HG03565 (cell line): ENCODE measurements around the gene LRFN4.

Experiments used
- ATAC-seq: cut with Tn5 transposase; IDR thresholded peaks from one replicate; pipeline ENCODE4 v1.9.1; 2021; ENCODE audit warnings: mild to moderate bottlenecking, moderate library complexity; ENCODE audit not compliant: unreplicated experiment

LRFN4 gene

DNA sequence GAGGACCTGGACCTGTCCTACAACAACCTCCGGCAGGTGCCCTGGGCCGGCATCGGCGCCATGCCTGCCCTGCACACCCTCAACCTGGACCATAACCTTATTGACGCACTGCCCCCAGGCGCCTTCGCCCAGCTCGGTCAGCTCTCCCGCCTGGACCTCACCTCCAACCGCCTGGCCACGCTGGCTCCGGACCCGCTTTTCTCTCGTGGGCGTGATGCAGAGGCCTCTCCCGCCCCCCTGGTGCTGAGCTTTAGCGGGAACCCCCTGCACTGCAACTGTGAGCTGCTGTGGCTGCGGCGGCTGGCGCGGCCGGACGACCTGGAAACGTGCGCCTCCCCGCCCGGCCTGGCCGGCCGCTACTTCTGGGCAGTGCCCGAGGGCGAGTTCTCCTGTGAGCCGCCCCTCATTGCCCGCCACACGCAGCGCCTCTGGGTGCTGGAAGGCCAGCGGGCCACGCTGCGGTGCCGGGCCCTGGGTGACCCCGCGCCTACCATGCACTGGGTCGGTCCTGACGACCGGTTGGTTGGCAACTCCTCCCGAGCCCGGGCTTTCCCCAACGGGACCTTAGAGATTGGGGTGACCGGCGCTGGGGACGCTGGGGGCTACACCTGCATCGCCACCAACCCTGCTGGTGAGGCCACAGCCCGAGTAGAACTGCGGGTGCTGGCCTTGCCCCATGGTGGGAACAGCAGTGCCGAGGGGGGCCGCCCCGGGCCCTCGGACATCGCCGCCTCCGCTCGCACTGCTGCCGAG, 1.5 kb downstream of the LRFN4 start:
- no peak for ATAC-seq

- ATAC-seq: no peak
These were observed 2.2 kb downstream of the LRFN4 start for GRCh38 chr11:66858939-66859685.

GRCh38 chr11:66859686-66860448, 3.0 kb downstream of the LRFN4 start:
- ATAC-seq: no peak

DNA sequence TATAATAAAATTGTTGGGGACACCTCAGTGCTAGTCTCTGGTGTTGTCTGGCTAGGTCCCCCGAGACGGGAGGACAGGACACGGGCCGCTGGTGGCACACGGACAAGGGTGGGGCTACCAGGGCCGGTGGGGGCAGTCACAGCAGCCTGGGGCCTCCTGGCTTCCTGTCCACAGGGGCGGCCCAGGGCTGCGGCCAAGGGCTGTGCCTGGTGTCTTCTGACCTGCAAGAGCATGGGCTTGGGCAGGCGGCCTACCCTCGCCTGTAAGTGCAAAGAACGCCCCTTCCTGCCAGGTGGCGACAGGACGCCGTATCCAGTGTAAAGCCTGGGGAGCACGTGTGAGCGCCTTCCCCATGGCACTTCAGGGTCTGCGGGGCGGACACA, 3.6 kb downstream of the LRFN4 start:
- no peak for ATAC-seq

- ATAC-seq: no peak
These were observed 4.3 kb downstream of the LRFN4 start for GRCh38 chr11:66861038-66861773.

- ATAC-seq: no peak
These were observed 5.1 kb downstream of the LRFN4 start for GRCh38 chr11:66861774-66862558.

DNA sequence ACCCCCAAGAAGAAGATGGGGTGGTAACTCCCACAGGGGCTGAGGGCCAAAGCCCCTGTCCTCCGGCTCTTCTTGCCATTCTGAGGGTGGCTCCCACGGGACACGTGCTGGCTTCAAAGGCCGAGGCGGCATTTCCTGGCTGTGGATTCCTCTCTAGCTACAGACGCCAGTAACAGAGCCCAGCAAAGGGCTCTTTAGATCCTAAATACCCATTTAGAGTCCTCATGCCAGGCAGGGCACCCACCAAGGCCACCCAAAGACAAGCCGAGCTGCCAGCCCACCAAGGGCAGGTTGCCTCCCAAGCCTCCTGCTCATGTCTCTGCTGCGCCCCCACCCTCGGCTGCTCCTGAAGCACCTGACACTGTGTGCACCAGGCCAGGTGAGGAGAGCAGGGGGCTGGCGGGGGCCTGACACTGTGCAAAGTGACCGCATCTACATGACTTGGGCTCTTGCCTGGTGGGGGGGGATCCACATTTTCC, 5.7 kb downstream of the LRFN4 start:
- ATAC-seq: no peak

DNA sequence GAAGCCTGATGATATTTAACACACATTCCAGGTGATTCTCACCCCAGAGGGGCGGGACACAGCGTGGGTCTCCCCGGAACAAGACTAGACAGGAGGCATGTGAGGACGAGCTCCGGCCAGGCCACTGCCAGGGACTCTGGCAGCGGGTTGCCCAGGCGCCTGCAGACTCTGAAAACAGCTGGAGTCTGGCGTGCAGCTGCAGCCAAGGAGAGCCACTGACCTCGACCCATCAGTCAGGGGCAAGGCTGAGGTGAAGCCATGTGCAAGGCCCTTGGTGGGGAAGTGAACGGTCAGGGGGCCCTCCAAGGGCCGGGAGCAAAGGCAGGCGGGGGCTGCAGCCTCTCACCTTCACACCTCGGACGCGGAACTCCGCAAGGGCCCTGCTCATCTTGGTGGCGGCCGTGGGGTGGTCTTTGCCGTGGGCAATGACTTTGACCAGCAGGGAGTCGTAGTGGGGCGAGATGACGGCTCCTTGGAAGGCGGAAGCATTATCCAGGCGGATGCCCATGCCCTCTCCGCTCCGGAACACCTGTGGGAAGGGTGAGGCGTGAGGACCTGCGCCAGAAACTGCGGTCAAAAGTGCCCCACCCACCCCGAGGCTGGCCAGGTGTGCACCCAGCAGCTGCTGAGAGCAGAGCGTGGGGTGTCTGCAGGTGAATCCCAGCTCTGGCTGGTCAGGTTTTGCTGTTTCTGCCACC, 6.7 kb downstream of the LRFN4 start:
- ATAC-seq: no peak

GRCh38 chr11:66864172-66864901, 7.5 kb downstream of the LRFN4 start:
- ATAC-seq: no peak

GRCh38 chr11:66864924-66865697, 8.2 kb downstream of the LRFN4 start:
- no peak for ATAC-seq

DNA sequence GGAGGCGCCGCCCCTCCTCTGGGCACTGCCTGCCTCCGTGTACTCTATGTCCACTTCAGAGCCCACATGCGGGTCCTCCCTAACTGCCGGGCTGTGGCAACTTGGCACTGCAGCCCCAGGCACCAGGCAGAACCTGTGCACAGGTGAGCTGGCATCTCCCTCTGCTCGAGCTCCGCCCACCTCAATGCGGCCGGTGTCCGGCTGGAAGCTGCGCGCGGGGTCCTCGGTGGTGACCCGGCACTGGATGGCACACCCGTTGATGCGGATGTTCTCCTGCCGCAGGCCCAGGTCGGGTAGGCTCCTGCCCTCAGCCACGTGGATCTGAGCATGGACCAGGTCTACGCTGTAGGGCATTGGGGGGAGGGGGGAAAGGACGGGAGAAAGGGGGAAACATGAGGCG, 9.1 kb downstream of the LRFN4 start:
- no peak for ATAC-seq

DNA sequence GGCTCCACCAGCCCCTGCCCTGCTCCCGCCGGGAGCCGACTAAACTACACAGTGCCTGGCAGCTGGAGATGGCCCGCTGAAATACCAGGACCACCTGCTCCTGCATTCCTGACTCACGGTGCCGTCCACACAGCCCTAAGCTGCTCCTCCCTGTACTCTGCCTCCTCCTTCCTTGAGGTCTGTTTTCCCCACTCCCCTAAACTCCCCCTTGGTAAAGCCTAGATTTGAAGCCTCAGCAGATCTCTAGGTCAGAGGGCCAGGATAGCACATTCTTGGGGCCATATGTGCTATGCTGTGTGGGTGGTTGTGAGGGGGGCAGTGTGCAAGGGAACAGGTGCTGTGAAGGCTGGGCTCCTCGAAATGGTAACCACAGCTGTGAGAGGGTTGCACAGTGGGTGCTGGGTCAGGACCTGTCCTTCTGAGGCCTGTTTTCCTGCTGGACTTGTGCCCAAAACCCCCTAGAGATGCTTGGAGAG, 9.7 kb downstream of the LRFN4 start:
- no peak for ATAC-seq

DNA sequence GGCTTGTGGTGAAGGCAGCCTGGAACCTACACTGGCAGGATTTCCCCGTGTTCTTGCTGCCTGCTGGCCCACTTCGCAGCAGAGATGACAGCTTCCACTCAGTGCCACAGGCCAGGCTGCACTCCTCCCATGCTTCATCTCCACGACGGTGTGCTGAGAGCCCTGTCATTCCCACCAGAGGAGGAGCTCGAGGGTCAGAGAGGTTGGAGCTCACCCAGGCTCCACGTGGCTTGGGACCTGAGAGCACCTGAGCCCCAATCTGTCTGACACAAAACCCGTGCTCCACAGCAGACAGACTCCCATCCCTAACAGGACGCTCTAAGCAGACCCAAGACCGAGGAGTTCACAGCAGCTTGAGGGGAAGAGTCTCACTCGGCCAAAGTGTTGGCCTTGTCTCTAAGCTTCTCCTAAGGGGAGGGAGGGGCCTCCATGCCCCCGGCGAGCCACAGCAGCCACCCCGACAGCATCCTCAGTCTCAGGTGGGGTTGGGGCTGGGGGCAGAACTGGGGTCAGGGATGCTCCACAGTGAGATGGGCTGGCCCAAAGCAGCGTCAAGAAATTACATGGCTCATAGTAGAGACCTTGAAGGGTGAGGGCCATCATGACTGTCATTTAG, 10.7 kb downstream of the LRFN4 start:
- ATAC-seq: no peak

- ATAC-seq: no peak
These were observed 11.3 kb downstream of the LRFN4 start for GRCh38 chr11:66868082-66868725.

DNA sequence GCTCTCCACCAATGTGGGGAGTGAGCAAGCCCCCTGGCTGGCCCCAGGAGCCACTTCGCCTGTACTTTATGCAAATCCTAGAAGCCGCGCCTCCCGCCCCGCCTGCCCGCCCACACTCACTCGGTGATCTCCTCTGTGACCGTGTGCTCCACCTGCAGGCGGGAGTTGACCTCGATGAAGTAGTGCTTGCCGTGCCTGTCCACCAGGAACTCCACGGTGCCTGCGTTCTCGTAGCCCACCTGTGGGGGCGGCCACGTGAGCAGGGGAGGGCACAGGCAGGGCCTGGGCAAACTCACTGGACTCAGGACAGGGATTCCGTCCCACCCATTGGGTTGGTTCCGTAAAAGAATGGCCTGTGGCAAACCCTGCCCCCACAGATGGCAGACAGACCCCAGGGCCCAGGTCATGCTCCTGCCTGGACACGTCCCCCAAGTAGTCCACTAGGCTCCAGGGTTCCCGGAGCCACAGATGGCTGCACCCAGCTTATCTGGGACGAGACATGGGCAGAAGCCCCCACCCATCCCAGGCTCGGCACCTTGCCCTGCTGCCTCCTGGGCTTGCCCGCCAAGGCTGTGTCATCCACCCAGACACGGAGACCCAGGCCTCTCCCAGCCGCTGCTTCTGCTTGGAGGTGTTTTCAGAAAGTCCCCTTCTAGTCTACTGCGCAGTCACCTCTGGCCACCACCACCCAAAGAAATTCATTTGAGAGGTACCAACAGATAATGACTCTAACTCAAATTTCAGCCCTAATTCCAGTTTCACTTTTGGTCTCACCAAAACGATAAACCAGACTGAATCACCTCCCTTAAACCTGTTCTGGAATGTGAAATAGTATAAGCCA, 12.1 kb downstream of the LRFN4 start:
- ATAC-seq: no peak

GRCh38 chr11:66869567-66869870, 12.7 kb downstream of the LRFN4 start:
- no peak for ATAC-seq
